Measurements from ENCODE around the gene NLRP12. TPM values are rescaled to one million over a fixed set of nuclear protein-coding genes. Genes with fewer than 3 reads are reported as not detected.
"Not testable (repeated sequence)": the region's sequence is repeated elsewhere in the genome, so short reads cannot be mapped to it uniquely, and the experiment has no call there.

The NLRP12 gene
- polyA plus RNA-seq, 1 of the 3 experiments (the other 2 are of a cell fraction), result 0.02 TPM

DNA sequence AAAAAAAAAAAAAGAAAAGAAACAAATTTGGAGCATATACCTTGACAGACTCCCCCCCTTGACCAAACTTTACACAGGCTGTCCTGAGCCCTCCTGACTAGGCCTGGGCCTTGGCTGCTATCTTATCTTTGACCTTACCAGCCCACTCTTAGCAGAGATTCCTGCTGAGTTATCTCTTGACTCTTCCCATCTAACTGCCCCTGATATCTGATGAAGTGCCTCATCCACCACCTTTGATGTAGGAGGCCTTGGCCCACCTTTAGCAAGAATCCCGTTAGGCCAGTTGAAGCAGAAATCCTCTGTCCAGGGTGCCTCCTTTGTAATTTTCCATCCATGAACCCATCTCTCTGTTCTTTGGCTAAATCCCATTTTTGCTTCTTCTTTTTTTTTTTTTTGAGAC is 43.6 kb downstream of the NLRP12 start:
- H3K27ac ChIP-seq (ENCODE audit: low read depth in 2 of 2, low read length in 1 of 2), result no peak overlapping the region
- ChIA-PET CTCF (interaction anchor here (2.0 kb wide), 1 partner anchor 13 kb away, joined by 7 read pairs; no protein-coding TSS in a partner anchor), POLR2A (no interaction called here)
- H3K9me2 ChIP-seq, result no peaks in the 10 kb centered on the region
- H3K79me2 ChIP-seq (ENCODE audit: insufficient read depth), result no peaks in the 10 kb centered on the region
- H3K4me2 ChIP-seq, result no peak overlapping the region
- H3K4me3 ChIP-seq (ENCODE audit: low read depth in 2 of 2, low read length in 1 of 2), result no peak overlapping the region
- H3K9ac ChIP-seq, result no peak overlapping the region
- no peaks in the 10 kb centered on the region for H3K36me3 ChIP-seq (replicated peaks in 1 of 2; ENCODE audit: control insufficient read depth in 1 of 2, insufficient read depth in 2 of 2, low read length in 1 of 2)
- no peaks in the 10 kb centered on the region for H3F3A ChIP-seq (replicated peaks; ENCODE audit: insufficient read depth)
- no peaks in the 10 kb centered on the region for H3K4me1 ChIP-seq (ENCODE audit: control insufficient read depth in 1 of 2, insufficient read depth in 2 of 2, low read depth in 1 of 2, low read length in 1 of 2)
- no peak for DNase-seq
- H3K9me3 ChIP-seq, result no peaks in the 10 kb centered on the region
- no peaks in the 10 kb centered on the region for H4K20me1 ChIP-seq (ENCODE audit: insufficient read depth)
- 8% methylated on average over 1 of the region's 1 CpG for WGBS (ENCODE audit: low lambda C conversion rate)
- no peak for TF ChIP-seq FOXJ3 (CRISPR knock-in tag; IDR thresholded peaks at IDR 0.05)
- peaks cover 49% of the 10 kb centered on the region for H3K27me3 ChIP-seq (ENCODE audit: insufficient read depth)
- H2AFZ ChIP-seq (ENCODE audit: low read depth), result no peak overlapping the region

DNA sequence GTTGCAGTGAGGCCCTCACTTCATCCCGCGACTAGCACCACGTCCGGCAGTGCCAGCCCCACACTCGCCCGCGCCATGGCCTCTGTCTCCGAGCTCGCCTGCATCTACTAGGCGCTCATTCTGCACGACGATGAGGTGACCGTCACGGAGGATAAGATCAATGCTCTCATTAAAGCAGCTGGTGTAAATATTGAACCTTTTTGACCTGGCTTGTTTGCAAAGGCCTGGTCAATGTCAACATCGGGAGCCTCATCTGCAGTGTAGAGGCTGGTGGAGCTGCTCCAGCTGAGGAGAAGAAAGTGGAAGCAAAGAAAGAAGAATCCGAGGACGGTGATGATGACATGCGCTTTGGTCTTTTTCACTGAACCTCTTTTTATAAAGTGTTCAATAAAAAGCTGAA is 48.6 kb downstream of the NLRP12 start:
- Histone ChIP-seq H3K36me3 (replicated peaks in 1 of 2; ENCODE audit: control insufficient read depth in 1 of 2, insufficient read depth in 2 of 2, low read length in 1 of 2) (no peaks in the 10 kb centered on the region), H4K20me1 (ENCODE audit: insufficient read depth) (no peaks in the 10 kb centered on the region), H3K4me1 (ENCODE audit: control insufficient read depth in 1 of 2, insufficient read depth in 2 of 2, low read depth in 1 of 2, low read length in 1 of 2) (no peaks in the 10 kb centered on the region), H3K27ac (ENCODE audit: low read depth in 2 of 2, low read length in 1 of 2) (no peak overlapping the region), H3F3A (replicated peaks; ENCODE audit: insufficient read depth) (no peaks in the 10 kb centered on the region), H3K9me2 (no peaks in the 10 kb centered on the region), H3K79me2 (ENCODE audit: insufficient read depth) (no peaks in the 10 kb centered on the region), H3K9me3 (no peaks in the 10 kb centered on the region), H3K9ac (no peak overlapping the region), H3K27me3 (ENCODE audit: insufficient read depth) (peaks cover 24% of the 10 kb centered on the region), H3K4me2 (no peak overlapping the region), H2AFZ (ENCODE audit: low read depth) (no peak overlapping the region), H3K4me3 (ENCODE audit: low read depth in 2 of 2, low read length in 1 of 2) (no peak overlapping the region)
- DNase-seq, result no peak
- TF ChIP-seq EP300 (IDR thresholded peaks at IDR 0.05; ENCODE audit: borderline replicate concordance in 1 of 2, low read depth in 1 of 2, low read length in 1 of 2) (no peak), CHD2 (IDR thresholded peaks at IDR 0.05; ENCODE audit: low read length, partially characterized antibody) (no peak), TEAD4 (IDR thresholded peaks at IDR 0.05; ENCODE audit: borderline replicate concordance, insufficient read depth) (no peak), SMC3 (IDR thresholded peaks at IDR 0.05; ENCODE audit: low read depth, low read length) (no peak), JUND (IDR thresholded peaks at IDR 0.05) (no peak)
- TF ChIP-seq, protein P1, sequence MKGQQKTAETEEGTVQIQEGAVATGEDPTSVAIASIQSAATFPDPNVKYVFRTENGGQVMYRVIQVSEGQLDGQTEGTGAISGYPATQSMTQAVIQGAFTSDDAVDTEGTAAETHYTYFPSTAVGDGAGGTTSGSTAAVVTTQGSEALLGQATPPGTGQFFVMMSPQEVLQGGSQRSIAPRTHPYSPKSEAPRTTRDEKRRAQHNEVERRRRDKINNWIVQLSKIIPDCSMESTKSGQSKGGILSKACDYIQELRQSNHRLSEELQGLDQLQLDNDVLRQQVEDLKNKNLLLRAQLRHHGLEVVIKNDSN (IDR thresholded peaks at IDR 0.05; ENCODE audit: borderline replicate concordance, low read depth), result no peak
- 28% methylated on average over 18 of the region's 18 CpGs for WGBS (ENCODE audit: low lambda C conversion rate)
- CTCF ChIA-PET, result interaction anchor here (1.2 to 2.6 kb wide), 2 partner anchors 17 to 34 kb away, joined by 3 to 14 read pairs; no protein-coding TSS in a partner anchor
- POLR2A ChIA-PET, result no interaction called here

DNA sequence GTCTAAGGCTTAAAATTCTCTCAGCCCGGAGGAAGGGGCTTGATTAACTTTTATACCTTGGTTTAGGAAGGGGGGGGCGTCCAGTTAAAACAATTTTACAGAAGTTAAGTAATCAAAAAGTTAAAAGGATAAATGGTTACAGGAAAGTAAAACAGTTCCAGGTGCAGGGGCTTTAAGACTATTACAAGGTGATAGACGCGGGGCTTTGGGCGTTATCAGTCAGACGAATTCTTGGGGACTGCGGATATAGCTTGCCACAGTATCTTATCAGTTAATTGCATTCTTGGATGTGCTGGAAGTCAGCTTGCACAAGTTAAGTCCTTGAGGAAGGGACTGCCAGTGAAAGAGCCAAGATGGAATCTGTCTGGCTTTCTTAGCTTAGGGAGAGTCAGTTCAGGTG is 49.6 kb downstream of the NLRP12 start:
- H3K9ac ChIP-seq; H3F3A ChIP-seq (replicated peaks; ENCODE audit: insufficient read depth); DNase-seq; H3K4me1 ChIP-seq (ENCODE audit: control insufficient read depth in 1 of 2, insufficient read depth in 2 of 2, low read depth in 1 of 2, low read length in 1 of 2); H3K9me3 ChIP-seq; H3K4me2 ChIP-seq; H3K4me3 ChIP-seq (ENCODE audit: low read depth in 2 of 2, low read length in 1 of 2); H4K20me1 ChIP-seq (ENCODE audit: insufficient read depth); H3K27ac ChIP-seq (ENCODE audit: low read depth in 2 of 2, low read length in 1 of 2); H3K36me3 ChIP-seq (replicated peaks in 1 of 2; ENCODE audit: control insufficient read depth in 1 of 2, insufficient read depth in 2 of 2, low read length in 1 of 2); H3K9me2 ChIP-seq; H3K79me2 ChIP-seq (ENCODE audit: insufficient read depth); POLR2A ChIA-PET; H2AFZ ChIP-seq (ENCODE audit: low read depth): not testable (repeated sequence)
- WGBS (ENCODE audit: low lambda C conversion rate), result 17% methylated on average over 7 of the region's 7 CpGs
- CTCF ChIA-PET, result interaction anchor here (2.6 kb wide), 1 partner anchor 18 kb away, joined by 14 read pairs; no protein-coding TSS in a partner anchor
- H3K27me3 ChIP-seq (ENCODE audit: insufficient read depth), result peaks cover 33% of the 10 kb centered on the region
